Hepatocyte (in vitro differentiated cells): ENCODE results near the gene CDK15. TPM values are rescaled to one million over a fixed set of nuclear protein-coding genes. Genes with fewer than 3 reads are reported as not detected.

Experiments
- DNase-seq: peaks from one replicate; pipeline ENCODE4 v3.0.0-alpha.2; 2016; ENCODE audit warnings: low spot score
- H2AFZ ChIP-seq: fragments of 200-600 bp; sonication (generic); 2 replicates; pipeline ENCODE4 v1.6.0; 2016; ENCODE audit warnings: antibody characterized with exemption, mild to moderate bottlenecking
- H3K27ac ChIP-seq: fragments of 200-600 bp; sonication (generic); 2 replicates; pipeline ENCODE4 v1.5.1; 2016; ENCODE audit warnings: mild to moderate bottlenecking
- H3K27me3 ChIP-seq: fragments of 200-600 bp; sonication (generic); 2 replicates; pipeline ENCODE4 v1.6.1; 2016
- H3K36me3 ChIP-seq: fragments of 200-600 bp; sonication (generic); replicated peaks from 2 replicates; pipeline ENCODE4 v1.5.1; 2016; ENCODE audit warnings: low read depth; ENCODE audit not compliant: insufficient read depth
- H3K4me1 ChIP-seq: fragments of 200-600 bp; sonication (generic); 2 replicates; pipeline ENCODE4 v1.5.1; 2016; ENCODE audit warnings: mild to moderate bottlenecking, moderate library complexity; ENCODE audit not compliant: insufficient read depth
- H3K4me2 ChIP-seq: fragments of 200-600 bp; sonication (generic); 2 replicates; pipeline ENCODE4 v1.6.0; 2016
- H3K4me3 ChIP-seq: fragments of 200-600 bp; sonication (generic); 2 replicates; pipeline ENCODE4 v1.5.1; 2016; ENCODE audit warnings: mild to moderate bottlenecking
- H3K79me2 ChIP-seq: fragments of 200-600 bp; sonication (generic); 2 replicates; pipeline ENCODE4 v1.6.0; 2017; ENCODE audit warnings: mild to moderate bottlenecking
- H3K9me2 ChIP-seq: fragments of 200-600 bp; sonication (generic); replicated peaks from 2 replicates; pipeline ENCODE4 v1.6.0; 2017; ENCODE audit warnings: mild to moderate bottlenecking; ENCODE audit not compliant: insufficient read depth
- H3K9me3 ChIP-seq: fragments of 200-600 bp; sonication (generic); 2 replicates; pipeline ENCODE4 v1.5.1; 2016; ENCODE audit warnings: low read depth, mild to moderate bottlenecking
- H4K20me1 ChIP-seq: fragments of 200-600 bp; sonication (generic); 2 replicates; pipeline ENCODE4 v1.6.0; 2016; ENCODE audit warnings: mild to moderate bottlenecking; ENCODE audit not compliant: insufficient read depth, poor library complexity, severe bottlenecking
- EZH2 ChIP-seq: fragments of 200-600 bp; sonication (generic); IDR thresholded peaks from 2 replicates; pipeline ENCODE4 v1.6.1; 2016; ENCODE audit warnings: antibody characterized with exemption, mild to moderate bottlenecking, borderline replicate concordance
- EZH2phosphoT487 ChIP-seq: fragments of 200-600 bp; sonication (generic); IDR thresholded peaks from one replicate; pipeline ENCODE4 v1.6.1; 2018; ENCODE audit warnings: antibody characterized with exemption, mild to moderate bottlenecking, low read depth, moderate library complexity; ENCODE audit not compliant: unreplicated experiment, severe bottlenecking
- WGBS: methylation state at CpG from one replicate; pipeline ENCODE4 v1.1.6; 2016; ENCODE audit warnings: low lambda C conversion rate; ENCODE audit errors: missing lambda C conversion rate; 5-methylcytosine and 5-hydroxymethylcytosine counted together
- polyA plus RNA-seq: library from polyadenylated mRNA; unstranded; fragments of >200 nt; fragmentation: Nextera tagmentation; extraction: Ambion mirVana; gene quantifications from 2 replicates; pipeline ENCODE4 v1.2.1, GENCODE V29; 2016
- total RNA-seq: library from RNA; depleted of rRNA; stranded (reverse); fragments of >200 nt; gene quantifications from 2 replicates; pipeline ENCODE4 v1.2.3, GENCODE V29; 2014
- TF ChIP-seq, protein P1 (sequence below): fragments of 200-600 bp; sonication (generic); IDR thresholded peaks from 2 replicates; pipeline ENCODE4 v1.5.1; 2016; ENCODE audit warnings: antibody characterized with exemption, mild to moderate bottlenecking; ENCODE audit not compliant: poor library complexity

Gene CDK15
- total and polyA plus RNA-seq, 2 experiments from 2014 or later: 0.17 to 4.0 TPM

DNA sequence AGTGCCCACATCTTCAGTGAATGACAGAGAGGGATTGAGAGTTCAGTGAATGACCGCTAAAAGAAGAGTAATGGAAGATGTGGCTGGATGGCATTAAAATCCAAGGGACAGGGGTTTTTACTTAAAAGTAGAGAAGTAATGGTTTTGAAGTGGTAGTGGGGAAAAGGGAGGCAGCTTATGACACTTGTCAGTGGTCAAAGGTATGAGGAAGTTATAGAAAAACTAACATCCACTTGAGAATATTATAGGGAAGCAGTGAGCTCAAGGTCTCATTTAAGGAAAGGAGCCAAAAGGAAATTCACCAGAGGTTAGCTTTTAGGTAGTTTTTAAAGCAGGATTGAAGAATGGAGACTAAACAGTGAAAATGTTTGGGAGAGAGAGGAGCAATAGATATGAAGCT lies 24.3 kb downstream of the CDK15 start:
- WGBS: 92% methylated on average over 1 of the region's 1 CpG

DNA sequence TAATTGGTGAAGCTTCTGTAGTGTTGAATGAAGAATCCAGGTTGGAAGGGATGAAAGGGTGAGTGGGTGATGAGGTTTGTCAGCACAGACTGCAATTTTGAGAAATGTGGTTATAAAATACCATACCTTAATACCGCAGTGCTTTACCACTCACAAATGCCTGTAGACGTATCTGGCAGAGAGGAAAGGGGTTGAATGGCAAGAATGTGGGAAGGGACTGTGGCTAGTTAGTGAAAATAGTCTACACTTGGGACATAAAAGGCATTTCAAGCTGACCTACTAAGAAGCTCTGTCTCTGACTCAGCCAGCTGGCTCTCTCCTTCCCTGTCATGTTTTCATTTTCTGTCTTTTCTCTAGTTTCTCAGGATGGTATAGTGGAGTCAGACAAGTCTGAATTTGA lies 25.1 kb downstream of the CDK15 start:
- 84% methylated on average over 2 of the region's 2 CpGs for WGBS
- no peak overlapping the region for H3K27ac ChIP-seq
- TF ChIP-seq, protein P1, sequence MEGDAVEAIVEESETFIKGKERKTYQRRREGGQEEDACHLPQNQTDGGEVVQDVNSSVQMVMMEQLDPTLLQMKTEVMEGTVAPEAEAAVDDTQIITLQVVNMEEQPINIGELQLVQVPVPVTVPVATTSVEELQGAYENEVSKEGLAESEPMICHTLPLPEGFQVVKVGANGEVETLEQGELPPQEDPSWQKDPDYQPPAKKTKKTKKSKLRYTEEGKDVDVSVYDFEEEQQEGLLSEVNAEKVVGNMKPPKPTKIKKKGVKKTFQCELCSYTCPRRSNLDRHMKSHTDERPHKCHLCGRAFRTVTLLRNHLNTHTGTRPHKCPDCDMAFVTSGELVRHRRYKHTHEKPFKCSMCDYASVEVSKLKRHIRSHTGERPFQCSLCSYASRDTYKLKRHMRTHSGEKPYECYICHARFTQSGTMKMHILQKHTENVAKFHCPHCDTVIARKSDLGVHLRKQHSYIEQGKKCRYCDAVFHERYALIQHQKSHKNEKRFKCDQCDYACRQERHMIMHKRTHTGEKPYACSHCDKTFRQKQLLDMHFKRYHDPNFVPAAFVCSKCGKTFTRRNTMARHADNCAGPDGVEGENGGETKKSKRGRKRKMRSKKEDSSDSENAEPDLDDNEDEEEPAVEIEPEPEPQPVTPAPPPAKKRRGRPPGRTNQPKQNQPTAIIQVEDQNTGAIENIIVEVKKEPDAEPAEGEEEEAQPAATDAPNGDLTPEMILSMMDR: no peak
- TF ChIP-seq EZH2: no peak
- no peak for TF ChIP-seq EZH2phosphoT487

More for the DNA sequence above, 24.3 kb downstream of the CDK15 start:
- no peaks in the 10 kb centered on the region for H3K9me2 ChIP-seq
- no peaks in the 10 kb centered on the region for H3K9me3 ChIP-seq
- H2AFZ ChIP-seq: no peak overlapping the region
- H3K36me3 ChIP-seq: no peaks in the 10 kb centered on the region
- DNase-seq: no peak
- H3K4me1 ChIP-seq: no peaks in the 10 kb centered on the region
- H3K27ac ChIP-seq: no peak overlapping the region
- TF ChIP-seq EZH2: no peak
- TF ChIP-seq, protein P1: no peak
- TF ChIP-seq EZH2phosphoT487: no peak
- no peaks in the 10 kb centered on the region for H3K79me2 ChIP-seq
- H3K4me3 ChIP-seq: no peak overlapping the region
- no peak overlapping the region for H3K4me2 ChIP-seq
- no peaks in the 10 kb centered on the region for H4K20me1 ChIP-seq
- no peaks in the 10 kb centered on the region for H3K27me3 ChIP-seq

DNA sequence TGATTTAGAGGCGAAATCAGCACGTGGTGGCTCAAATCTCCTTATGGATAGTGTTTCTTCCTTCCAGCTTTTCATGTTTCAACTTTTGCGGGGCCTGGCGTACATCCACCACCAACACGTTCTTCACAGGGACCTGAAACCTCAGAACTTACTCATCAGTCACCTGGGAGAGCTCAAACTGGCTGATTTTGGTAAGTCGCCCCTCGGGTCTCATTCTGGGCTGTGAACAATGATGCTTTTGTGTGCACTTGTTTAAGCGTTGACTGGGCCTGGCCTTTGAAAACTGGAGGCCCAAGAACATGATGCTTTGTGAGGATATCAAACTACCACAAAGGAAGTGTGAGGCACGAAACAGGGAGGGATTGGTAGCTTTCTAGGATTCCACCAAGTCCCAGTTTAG lies 27.4 kb downstream of the CDK15 start:
- H3K27me3 ChIP-seq: no peaks in the 10 kb centered on the region
- no peaks in the 10 kb centered on the region for H3K9me2 ChIP-seq
- H3K4me3 ChIP-seq: no peak overlapping the region
- H3K9me3 ChIP-seq: no peaks in the 10 kb centered on the region
- H3K79me2 ChIP-seq: no peaks in the 10 kb centered on the region
- DNase-seq: no peak
- H3K4me1 ChIP-seq: no peaks in the 10 kb centered on the region
- no peaks in the 10 kb centered on the region for H3K36me3 ChIP-seq
- no peaks in the 10 kb centered on the region for H4K20me1 ChIP-seq
- H3K4me2 ChIP-seq: no peak overlapping the region
- no peak overlapping the region for H2AFZ ChIP-seq
- no peak for TF ChIP-seq EZH2phosphoT487
- TF ChIP-seq, protein P1: no peak
- TF ChIP-seq EZH2: no peak
- no peak overlapping the region for H3K27ac ChIP-seq
- whole genome bisulfite sequencing: 79% methylated on average over 9 of the region's 9 CpGs

More for the DNA sequence above, 25.1 kb downstream of the CDK15 start:
- no peaks in the 10 kb centered on the region for H3K9me3 ChIP-seq
- no peak overlapping the region for H3K4me3 ChIP-seq
- H3K4me2 ChIP-seq: no peak overlapping the region
- H2AFZ ChIP-seq: no peak overlapping the region
- no peak for DNase-seq
- H3K36me3 ChIP-seq: no peaks in the 10 kb centered on the region
- H4K20me1 ChIP-seq: no peaks in the 10 kb centered on the region
- no peaks in the 10 kb centered on the region for H3K9me2 ChIP-seq
- H3K4me1 ChIP-seq: no peaks in the 10 kb centered on the region
- H3K79me2 ChIP-seq: no peaks in the 10 kb centered on the region
- no peaks in the 10 kb centered on the region for H3K27me3 ChIP-seq

DNA sequence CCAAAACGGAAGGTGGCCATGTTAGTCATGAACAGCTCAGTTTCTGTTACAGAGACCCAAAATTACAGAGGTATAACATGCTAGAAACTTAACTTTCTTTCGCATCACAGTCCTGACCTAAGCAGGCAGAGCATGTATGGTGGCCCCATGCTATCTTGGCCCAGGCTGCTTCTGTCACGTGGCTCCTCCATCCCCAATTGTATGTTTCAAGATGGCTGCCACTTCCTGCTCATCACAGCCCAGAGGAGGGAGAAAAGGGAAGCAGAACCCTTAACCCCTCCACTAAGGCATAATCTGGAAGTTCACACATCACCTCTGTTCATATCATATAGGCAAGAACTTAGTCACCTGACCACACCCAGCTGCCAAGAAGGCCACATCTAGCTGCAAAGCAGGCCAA lies 28.7 kb downstream of the CDK15 start:
- Histone ChIP-seq H3K27me3 (no peaks in the 10 kb centered on the region), H4K20me1 (no peaks in the 10 kb centered on the region), H3K79me2 (no peaks in the 10 kb centered on the region), H3K36me3 (no peaks in the 10 kb centered on the region), H3K27ac (no peak overlapping the region), H3K9me2 (no peaks in the 10 kb centered on the region), H2AFZ (no peak overlapping the region), H3K9me3 (no peaks in the 10 kb centered on the region), H3K4me3 (no peak overlapping the region), H3K4me1 (no peaks in the 10 kb centered on the region), H3K4me2 (no peak overlapping the region)
- TF ChIP-seq, protein P1: no peak
- TF ChIP-seq EZH2 (no peak), EZH2phosphoT487 (no peak)
- no peak for DNase-seq
- WGBS: 93% methylated on average over 3 of the region's 3 CpGs
